ENCODE measurements around the gene SLC11A1.

The SLC11A1 gene

GRCh38 chr2:218400167-218400929 is 18.3 kb downstream of the SLC11A1 start:
- Histone ChIP-seq H3K27ac (ENCODE audit: extremely low read depth, low read depth, low read length) (peak overlapping the region; percentile 84; the same call in 1 of the 2 replicates), H3K9me3 (ENCODE audit: control insufficient read depth, insufficient read depth, low read depth, low read length) (no peaks in the 10 kb centered on the region), H3K4me1 (ENCODE audit: control insufficient read depth, insufficient read depth, low read length) (peaks cover 16% of the 10 kb centered on the region), H3K4me3 (ENCODE audit: low read depth, low read length) (peak overlapping the region; percentile 80), H3K36me3 (ENCODE audit: control insufficient read depth in 2 of 2, insufficient read depth in 1 of 2, low read length in 2 of 2) (peaks cover 0 to 39% of the 10 kb centered on the region in 2 experiments; a peak in 1 of 3 replicates)
- CTCF ChIA-PET = no interaction called here
- POLR2A ChIA-PET = interaction anchor here (0.6 to 1.4 kb wide), 6 partner anchors 9 to 259 kb away, joined by 3 to 10 read pairs (median 4); partner anchors contain the start of genes AAMP, BCS1L, PNKD and ZNF142
- TF ChIP-seq KLF8 (tag by site-specific recombination; IDR thresholded peaks at IDR 0.05) (0 out of 2 replicates have a peak, but pooled peaks have one; percentile 18), GLIS2 (tag by site-specific recombination; IDR thresholded peaks at IDR 0.05) (peak; percentile 72; the same call in 1 of the 2 replicates), KLF9 (tag by site-specific recombination; IDR thresholded peaks at IDR 0.05; ENCODE audit: low read depth) (0 out of 2 replicates have a peak, but pooled peaks have one; percentile 43), ZNF747 (tag by site-specific recombination; IDR thresholded peaks at IDR 0.05) (no peak), PATZ1 (tag by site-specific recombination; IDR thresholded peaks at IDR 0.05) (peak; percentile 52; the same call in 1 of the 2 replicates), ZNF580 (tag by site-specific recombination; IDR thresholded peaks at IDR 0.05) (no peak), ZNF621 (tag by site-specific recombination; IDR thresholded peaks at IDR 0.05) (no peak), ZNF404 (tag by site-specific recombination; IDR thresholded peaks at IDR 0.05) (no peak), ZNF501 (tag by site-specific recombination; IDR thresholded peaks at IDR 0.05) (no peak), ZBTB44 (tag by site-specific recombination; IDR thresholded peaks at IDR 0.05) (no peak), ZBTB7A (tag by site-specific recombination; IDR thresholded peaks at IDR 0.05; ENCODE audit: low read depth) (no peak), ATF2 (tag by site-specific recombination; IDR thresholded peaks at IDR 0.05; ENCODE audit: low read depth) (no peak), ZNF704 (tag by site-specific recombination; IDR thresholded peaks at IDR 0.05) (no peak), ZNF449 (tag by site-specific recombination; IDR thresholded peaks at IDR 0.05) (no peak), REPIN1 (tag by site-specific recombination; IDR thresholded peaks at IDR 0.05; ENCODE audit: low read depth) (no peak), ELK4 (IDR thresholded peaks at IDR 0.05; ENCODE audit: borderline replicate concordance, low read depth, low read length) (no peak), MEIS1 (CRISPR knock-in tag; IDR thresholded peaks at IDR 0.05; ENCODE audit: borderline replicate concordance) (no peak), ZNF548 (tag by site-specific recombination; IDR thresholded peaks at IDR 0.05) (no peak), ZBTB10 (tag by site-specific recombination; IDR thresholded peaks at IDR 0.05) (peak; percentile 46; the same call in 1 of the 2 replicates), ZBTB8A (tag by site-specific recombination; IDR thresholded peaks at IDR 0.05) (peak; percentile 15), ZNF626 (tag by site-specific recombination; IDR thresholded peaks at IDR 0.05) (no peak), ZNF335 (tag by site-specific recombination; conservative IDR thresholded peaks at IDR 0.05) (peak; percentile 61; the same call in 1 of the 2 replicates), ZIC2 (tag by site-specific recombination; IDR thresholded peaks at IDR 0.05) (peak; percentile 23; the same call in 1 of the 2 replicates), ZNF792 (tag by site-specific recombination; IDR thresholded peaks at IDR 0.05) (no peak)
